HepG2 (cell line): ENCODE results near the gene RNF213. TPM values are rescaled to one million over a fixed set of nuclear protein-coding genes. Genes with fewer than 3 reads are reported as not detected.

Source experiments
- FOXA1 ChIP-seq, 2 experiments: fragments of 450-650 bp in 1 of 2; sonication (generic) in 1 of 2; formaldehyde crosslinking in 1 of 2; IDR thresholded peaks; 2 replicates each; pipeline versions ENCODE4 v1.4.0 to v1.6.1; 2016 to 2020; ENCODE audit warnings: missing genetic modification reagents in 1 of 2
- FOXJ3 ChIP-seq: sonication (generic); formaldehyde crosslinking; IDR thresholded peaks from 2 replicates; pipeline ENCODE4 v1.4.0; 2020; ENCODE audit warnings: missing genetic modification reagents, mild to moderate bottlenecking, borderline replicate concordance
- GATAD2A ChIP-seq: IDR thresholded peaks from 2 replicates; pipeline ENCODE4 v1.6.1; 2016
- HNRNPL ChIP-seq: fragments of 200-400 bp; formaldehyde crosslinking; IDR thresholded peaks from 2 replicates; pipeline ENCODE4 v1.6.1; 2017; ENCODE audit warnings: mild to moderate bottlenecking, low read depth, low read length
- KAT7 ChIP-seq: IDR thresholded peaks from 2 replicates; pipeline ENCODE4 v1.6.1; 2018; ENCODE audit warnings: borderline replicate concordance, missing compliant biosample characterization
- KAT8 ChIP-seq: IDR thresholded peaks from 2 replicates; pipeline ENCODE4 v1.6.1; 2016; ENCODE audit warnings: missing genetic modification reagents, missing compliant biosample characterization
- KDM3A ChIP-seq: IDR thresholded peaks from 2 replicates; pipeline ENCODE4 v1.6.1; 2018; ENCODE audit warnings: low read depth, missing compliant biosample characterization
- MAFF ChIP-seq: IDR thresholded peaks from 2 replicates; pipeline ENCODE4 v1.6.1; 2011; ENCODE audit warnings: low read depth, low read length, improper control_type of control experiment
- NKX3-1 ChIP-seq: sonication (generic); formaldehyde crosslinking; IDR thresholded peaks from 2 replicates; pipeline ENCODE4 v1.5.0; 2020; ENCODE audit warnings: missing genetic modification reagents
- NR2F1 ChIP-seq, 2 experiments: fragments of 450-650 bp in 1 of 2; formaldehyde crosslinking in 1 of 2; IDR thresholded peaks; 2 replicates each; pipeline versions ENCODE4 v1.5.0 to v1.6.1; 2016 to 2020; ENCODE audit warnings: mild to moderate bottlenecking in 1 of 2, missing compliant biosample characterization in 1 of 2, missing genetic modification reagents in 1 of 2, moderate library complexity in 1 of 2
- SMYD3 ChIP-seq: sonication (generic); formaldehyde crosslinking; IDR thresholded peaks from 2 replicates; pipeline ENCODE4 v1.8.1; 2023; ENCODE audit warnings: mild to moderate bottlenecking, missing genetic modification reagents
- SP5 ChIP-seq: IDR thresholded peaks from 2 replicates; pipeline ENCODE4 v1.6.1; 2016; ENCODE audit warnings: low read depth, borderline replicate concordance
- SYNCRIP ChIP-seq: fragments of 200-400 bp; formaldehyde crosslinking; IDR thresholded peaks from 2 replicates; pipeline ENCODE4 v1.6.1; 2018; ENCODE audit warnings: mild to moderate bottlenecking, low read depth, low read length; ENCODE audit not compliant: insufficient read depth
- XBP1 ChIP-seq: sonication (generic); formaldehyde crosslinking; IDR thresholded peaks from 2 replicates; pipeline ENCODE4 v1.5.0; 2020; ENCODE audit warnings: missing genetic modification reagents
- ZNF570 ChIP-seq: sonication (generic); formaldehyde crosslinking; IDR thresholded peaks from 2 replicates; pipeline ENCODE4 v1.4.0; 2020; ENCODE audit warnings: mild to moderate bottlenecking, missing genetic modification reagents, borderline replicate concordance
- ZNF577 ChIP-seq: sonication (generic); formaldehyde crosslinking; IDR thresholded peaks from 2 replicates; pipeline ENCODE4 v1.4.0; 2020; ENCODE audit warnings: mild to moderate bottlenecking, low read depth, missing genetic modification reagents, borderline replicate concordance
- ZNF775 ChIP-seq: sonication (generic); formaldehyde crosslinking; IDR thresholded peaks from 2 replicates; pipeline ENCODE4 v1.4.0; 2020; ENCODE audit warnings: missing genetic modification reagents, mild to moderate bottlenecking, moderate library complexity, borderline replicate concordance
- ZNF776 ChIP-seq: sonication (generic); formaldehyde crosslinking; IDR thresholded peaks from 2 replicates; pipeline ENCODE4 v1.4.0; 2020; ENCODE audit warnings: mild to moderate bottlenecking, missing genetic modification reagents
- ZNF782 ChIP-seq: sonication (generic); formaldehyde crosslinking; IDR thresholded peaks from 2 replicates; pipeline ENCODE4 v1.4.0; 2020; ENCODE audit warnings: missing genetic modification reagents, mild to moderate bottlenecking, borderline replicate concordance
- ZNF841 ChIP-seq: sonication (generic); formaldehyde crosslinking; IDR thresholded peaks from 2 replicates; pipeline ENCODE4 v1.8.1; 2023; ENCODE audit warnings: missing genetic modification reagents, borderline replicate concordance
- polyA plus RNA-seq, 8 experiments: library from polyadenylated mRNA; depleted of rRNA in 3 of 8; stranded (reverse) in 7 of 8; unstranded in 1 of 8; fragments of >200 nt; fragmentation: Illumina TruSeq in 4 of 8; extraction: Trizol in 4 of 8; gene quantifications; 2 replicates each; pipeline versions ENCODE4 v1.2.1 to v1.2.3, GENCODE V29; 2011 to 2016; ENCODE audit warnings: low read depth in 4 of 8, missing spikeins in 1 of 8, mixed read lengths in 1 of 8; ENCODE audit not compliant: insufficient read depth in 1 of 8
- total RNA-seq, 5 experiments: library from RNA; depleted of rRNA; stranded (reverse); fragments of >200 nt; fragmentation: Illumina TruSeq; extraction: Trizol; gene quantifications; 2 replicates each; pipeline ENCODE4 v1.2.3, GENCODE V29; 2016; ENCODE audit warnings: low read depth in 1 of 5
- TF ChIP-seq, protein P1 (sequence below), 2 experiments: IDR thresholded peaks; 2 replicates each; pipeline ENCODE4 v1.6.1; 2011 to 2012; ENCODE audit warnings: low read length in 2 of 2, borderline replicate concordance in 1 of 2, low read depth in 1 of 2, mild to moderate bottlenecking in 1 of 2, moderate library complexity in 1 of 2
- TF ChIP-seq, protein P2 (sequence below): sonication (generic); formaldehyde crosslinking; IDR thresholded peaks from 2 replicates; pipeline ENCODE4 v1.4.0; 2020; ENCODE audit warnings: missing genetic modification reagents
- TF ChIP-seq, protein P3 (sequence below): sonication (generic); formaldehyde crosslinking; conservative IDR thresholded peaks from 2 replicates; pipeline ENCODE4 v1.4.0; 2020; ENCODE audit warnings: missing genetic modification reagents
- TF ChIP-seq, protein P4 (sequence below): sonication (generic); formaldehyde crosslinking; IDR thresholded peaks from 2 replicates; pipeline ENCODE4 v1.5.0; 2020; ENCODE audit warnings: missing genetic modification reagents, mild to moderate bottlenecking, borderline replicate concordance

The RNF213 gene
- total and polyA plus RNA-seq, 2 of the 13 experiments (the other 11 are each of a cell fraction or from before 2014, with no cell fraction given) = 38.6 to 38.7 TPM

DNA sequence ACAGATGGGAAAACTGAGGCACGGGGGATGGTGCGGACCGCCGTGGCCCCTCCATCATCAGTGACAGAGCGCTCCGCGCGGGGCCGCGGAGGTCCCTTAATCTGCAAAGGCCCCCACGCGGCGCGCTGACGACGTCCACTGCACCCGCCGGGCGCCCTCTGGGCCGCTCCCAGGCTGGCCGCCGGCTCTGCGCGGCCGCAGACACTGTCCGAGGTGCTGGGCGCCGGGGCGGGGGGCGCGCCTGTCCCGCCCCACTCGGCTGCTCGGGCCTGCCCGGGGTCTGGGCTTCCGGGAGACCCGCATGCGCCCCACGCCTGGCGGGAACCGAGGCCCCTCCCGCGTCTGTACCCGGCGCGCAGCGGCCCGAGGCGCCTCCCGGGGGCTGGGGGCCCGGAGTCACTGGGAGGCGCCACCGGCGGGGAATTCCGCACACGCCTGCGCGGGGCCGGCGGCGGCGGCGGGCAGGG is 550 bp upstream of the RNF213 start (continued):
- TF ChIP-seq, protein P1, sequence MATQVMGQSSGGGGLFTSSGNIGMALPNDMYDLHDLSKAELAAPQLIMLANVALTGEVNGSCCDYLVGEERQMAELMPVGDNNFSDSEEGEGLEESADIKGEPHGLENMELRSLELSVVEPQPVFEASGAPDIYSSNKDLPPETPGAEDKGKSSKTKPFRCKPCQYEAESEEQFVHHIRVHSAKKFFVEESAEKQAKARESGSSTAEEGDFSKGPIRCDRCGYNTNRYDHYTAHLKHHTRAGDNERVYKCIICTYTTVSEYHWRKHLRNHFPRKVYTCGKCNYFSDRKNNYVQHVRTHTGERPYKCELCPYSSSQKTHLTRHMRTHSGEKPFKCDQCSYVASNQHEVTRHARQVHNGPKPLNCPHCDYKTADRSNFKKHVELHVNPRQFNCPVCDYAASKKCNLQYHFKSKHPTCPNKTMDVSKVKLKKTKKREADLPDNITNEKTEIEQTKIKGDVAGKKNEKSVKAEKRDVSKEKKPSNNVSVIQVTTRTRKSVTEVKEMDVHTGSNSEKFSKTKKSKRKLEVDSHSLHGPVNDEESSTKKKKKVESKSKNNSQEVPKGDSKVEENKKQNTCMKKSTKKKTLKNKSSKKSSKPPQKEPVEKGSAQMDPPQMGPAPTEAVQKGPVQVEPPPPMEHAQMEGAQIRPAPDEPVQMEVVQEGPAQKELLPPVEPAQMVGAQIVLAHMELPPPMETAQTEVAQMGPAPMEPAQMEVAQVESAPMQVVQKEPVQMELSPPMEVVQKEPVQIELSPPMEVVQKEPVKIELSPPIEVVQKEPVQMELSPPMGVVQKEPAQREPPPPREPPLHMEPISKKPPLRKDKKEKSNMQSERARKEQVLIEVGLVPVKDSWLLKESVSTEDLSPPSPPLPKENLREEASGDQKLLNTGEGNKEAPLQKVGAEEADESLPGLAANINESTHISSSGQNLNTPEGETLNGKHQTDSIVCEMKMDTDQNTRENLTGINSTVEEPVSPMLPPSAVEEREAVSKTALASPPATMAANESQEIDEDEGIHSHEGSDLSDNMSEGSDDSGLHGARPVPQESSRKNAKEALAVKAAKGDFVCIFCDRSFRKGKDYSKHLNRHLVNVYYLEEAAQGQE (IDR thresholded peaks at IDR 0.05; ENCODE audit: borderline replicate concordance in 1 of 2, low read depth in 1 of 2, low read length in 2 of 2) = peak; percentile 86 to 92
- TF ChIP-seq, protein P2, sequence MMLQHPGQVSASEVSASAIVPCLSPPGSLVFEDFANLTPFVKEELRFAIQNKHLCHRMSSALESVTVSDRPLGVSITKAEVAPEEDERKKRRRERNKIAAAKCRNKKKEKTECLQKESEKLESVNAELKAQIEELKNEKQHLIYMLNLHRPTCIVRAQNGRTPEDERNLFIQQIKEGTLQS (CRISPR knock-in tag) = peak; percentile 13; the same call in 1 of the 2 replicates
- TF ChIP-seq GATAD2A (CRISPR knock-in tag) (no peak), MAFF (no peak), ZNF841 (CRISPR knock-in tag) (no peak), KDM3A (CRISPR knock-in tag) (no peak), KAT8 (no peak; the same call in 1 of the 2 replicates), SP5 (CRISPR knock-in tag) (peak; percentile 61), ZNF577 (CRISPR knock-in tag) (no peak), SYNCRIP (no peak), NKX3-1 (0 out of 2 replicates have a peak, but pooled peaks have one; percentile 58), ZNF775 (CRISPR knock-in tag) (no peak), FOXA1 (IDR thresholded peaks at IDR 0.05) (no peak), FOXA1 (CRISPR knock-in tag; IDR thresholded peaks at IDR 0.05) (no peak), HNRNPL (no peak), ZNF570 (CRISPR knock-in tag) (no peak), NR2F1 (CRISPR knock-in tag; IDR thresholded peaks at IDR 0.05) (no peak), XBP1 (CRISPR knock-in tag) (no peak), ZNF776 (peak; percentile 72; the same call in 1 of the 2 replicates), SMYD3 (CRISPR knock-in tag) (no peak), KAT7 (no peak), FOXJ3 (CRISPR knock-in tag) (no peak), ZNF782 (CRISPR knock-in tag) (peak; percentile 32; the same call in 1 of the 2 replicates)
- TF ChIP-seq, protein P3, sequence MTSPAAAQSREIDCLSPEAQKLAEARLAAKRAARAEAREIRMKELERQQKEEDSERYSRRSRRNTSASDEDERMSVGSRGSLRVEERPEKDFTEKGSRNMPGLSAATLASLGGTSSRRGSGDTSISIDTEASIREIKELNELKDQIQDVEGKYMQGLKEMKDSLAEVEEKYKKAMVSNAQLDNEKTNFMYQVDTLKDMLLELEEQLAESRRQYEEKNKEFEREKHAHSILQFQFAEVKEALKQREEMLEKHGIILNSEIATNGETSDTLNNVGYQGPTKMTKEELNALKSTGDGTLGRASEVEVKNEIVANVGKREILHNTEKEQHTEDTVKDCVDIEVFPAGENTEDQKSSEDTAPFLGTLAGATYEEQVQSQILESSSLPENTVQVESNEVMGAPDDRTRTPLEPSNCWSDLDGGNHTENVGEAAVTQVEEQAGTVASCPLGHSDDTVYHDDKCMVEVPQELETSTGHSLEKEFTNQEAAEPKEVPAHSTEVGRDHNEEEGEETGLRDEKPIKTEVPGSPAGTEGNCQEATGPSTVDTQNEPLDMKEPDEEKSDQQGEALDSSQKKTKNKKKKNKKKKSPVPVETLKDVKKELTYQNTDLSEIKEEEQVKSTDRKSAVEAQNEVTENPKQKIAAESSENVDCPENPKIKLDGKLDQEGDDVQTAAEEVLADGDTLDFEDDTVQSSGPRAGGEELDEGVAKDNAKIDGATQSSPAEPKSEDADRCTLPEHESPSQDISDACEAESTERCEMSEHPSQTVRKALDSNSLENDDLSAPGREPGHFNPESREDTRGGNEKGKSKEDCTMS = no peak
- TF ChIP-seq, protein P4, sequence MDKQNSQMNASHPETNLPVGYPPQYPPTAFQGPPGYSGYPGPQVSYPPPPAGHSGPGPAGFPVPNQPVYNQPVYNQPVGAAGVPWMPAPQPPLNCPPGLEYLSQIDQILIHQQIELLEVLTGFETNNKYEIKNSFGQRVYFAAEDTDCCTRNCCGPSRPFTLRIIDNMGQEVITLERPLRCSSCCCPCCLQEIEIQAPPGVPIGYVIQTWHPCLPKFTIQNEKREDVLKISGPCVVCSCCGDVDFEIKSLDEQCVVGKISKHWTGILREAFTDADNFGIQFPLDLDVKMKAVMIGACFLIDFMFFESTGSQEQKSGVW = 0 out of 2 replicates have a peak, but pooled peaks have one; percentile 26
